HG03469 (cell line): ENCODE measurements around the gene ARHGAP30.
A peak's percentile ranks its signal among the peaks of the same experiment; 100 is the strongest.
"Not testable (repeated sequence)": the region's sequence is repeated elsewhere in the genome, so short reads cannot be mapped to it uniquely, and the experiment has no call there.

Experiments
- ATAC-seq: cut with Tn5 transposase; IDR thresholded peaks from one replicate; pipeline ENCODE4 v1.9.1; 2021; ENCODE audit warnings: mild to moderate bottlenecking, moderate library complexity, moderate number of reproducible peaks; ENCODE audit not compliant: unreplicated experiment

The ARHGAP30 gene

DNA sequence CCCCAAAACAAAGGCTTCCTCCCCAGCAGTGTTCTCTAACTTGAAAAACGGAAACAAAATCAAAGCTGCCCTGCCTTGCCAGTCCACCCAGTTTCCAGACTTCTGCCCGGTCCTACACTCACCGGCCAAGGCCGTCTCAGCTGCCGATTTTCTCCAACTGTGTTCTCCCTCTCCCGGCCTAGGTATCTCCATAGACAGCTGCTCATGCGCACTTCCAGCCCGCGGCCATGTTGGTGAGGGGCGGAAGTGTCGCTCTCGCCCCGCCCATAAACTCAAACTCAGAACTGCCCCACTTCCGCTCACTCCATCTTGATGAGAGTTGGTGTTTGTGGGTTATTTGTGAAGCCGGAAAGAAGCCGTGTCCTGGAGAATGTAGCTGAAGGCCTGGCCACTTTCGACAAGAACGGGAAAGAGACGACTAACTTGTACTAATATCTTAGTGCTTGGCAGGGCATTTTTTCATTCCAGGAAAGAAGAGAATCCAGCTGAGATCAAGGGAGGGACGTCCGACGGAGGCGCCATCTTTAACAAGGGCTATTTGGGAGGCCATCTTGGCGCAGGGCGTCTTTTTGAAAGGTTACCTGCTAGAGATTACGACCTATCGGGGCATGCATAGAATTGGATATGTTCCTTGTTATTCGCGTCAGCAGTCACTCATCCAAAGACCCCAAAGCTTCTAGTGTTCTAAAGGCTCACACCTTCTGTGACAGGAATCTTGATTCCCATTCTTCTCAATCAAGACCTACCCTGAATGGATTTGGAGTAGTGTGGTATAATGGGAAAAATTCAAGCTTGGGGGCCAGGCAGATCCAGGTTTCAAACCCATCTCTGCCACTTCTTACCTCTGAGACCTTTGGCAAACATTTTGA, 23.7 kb downstream of the ARHGAP30 start, which contains the start of gene USF1:
Gene USF1 (minus strand): TSS at position 242 of the 869 bp plus-strand sequence. CDS start 2,702 bp downstream, outside the sequence.
- peak; percentile 41 for ATAC-seq

DNA sequence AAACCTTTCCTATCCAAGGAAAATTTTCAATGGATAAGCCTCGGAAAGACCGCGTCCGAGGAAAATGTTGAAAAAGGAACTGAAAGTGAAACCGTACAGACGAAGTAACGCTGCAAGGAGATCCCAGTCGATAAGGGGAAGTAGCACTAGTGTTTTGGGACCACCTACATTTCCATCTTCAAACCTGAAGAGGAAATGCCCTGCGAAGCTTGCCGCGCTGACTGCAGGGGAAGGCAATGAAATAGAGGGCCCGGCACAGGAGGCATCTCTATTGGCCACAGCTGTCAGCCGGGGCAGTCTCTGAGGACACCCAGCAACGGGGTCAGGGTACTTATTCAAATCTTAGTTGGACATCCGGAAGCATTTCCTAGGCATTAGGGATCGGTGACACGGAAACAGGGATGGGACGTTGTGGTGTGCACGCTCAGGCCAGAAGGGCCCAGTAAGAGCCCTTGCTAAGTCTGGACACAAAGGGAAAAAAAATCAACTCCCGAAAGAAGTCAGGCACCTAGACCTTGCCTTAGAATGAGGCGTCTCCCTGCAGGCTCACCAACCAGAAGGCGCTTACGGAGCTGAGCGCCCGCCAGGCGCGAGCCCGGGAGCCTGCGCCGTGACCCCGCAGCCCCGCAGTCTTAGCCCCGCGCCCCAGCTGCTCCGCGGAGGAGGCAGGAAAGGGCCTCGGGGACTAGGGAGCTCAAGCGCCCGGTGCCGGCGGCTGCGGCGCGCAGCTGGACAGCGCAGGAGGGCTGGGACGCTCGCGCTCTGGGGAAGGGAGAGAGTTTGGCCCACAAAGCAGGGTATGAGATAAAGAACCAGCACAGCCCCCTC, 24.6 kb downstream of the ARHGAP30 start:
- peak; percentile 31 for ATAC-seq

DNA sequence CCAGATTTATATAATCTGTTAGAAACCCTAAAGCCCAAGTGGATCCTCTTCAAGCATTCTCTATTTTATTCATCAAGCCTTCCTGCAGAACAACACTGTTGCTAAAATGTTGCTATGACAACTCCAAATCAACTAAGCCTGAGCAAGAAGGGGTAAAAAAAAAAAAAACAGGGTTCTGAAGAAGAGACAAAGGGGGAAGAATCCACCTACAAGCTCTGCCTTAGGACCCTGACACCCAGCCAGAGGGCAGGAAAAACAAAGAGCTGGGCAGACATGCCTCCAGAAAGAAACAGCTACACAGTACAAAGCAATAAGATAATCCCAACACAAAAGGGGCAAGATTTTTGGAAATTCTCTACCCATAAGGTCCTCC, 25.2 kb downstream of the ARHGAP30 start:
- no peak for ATAC-seq

DNA sequence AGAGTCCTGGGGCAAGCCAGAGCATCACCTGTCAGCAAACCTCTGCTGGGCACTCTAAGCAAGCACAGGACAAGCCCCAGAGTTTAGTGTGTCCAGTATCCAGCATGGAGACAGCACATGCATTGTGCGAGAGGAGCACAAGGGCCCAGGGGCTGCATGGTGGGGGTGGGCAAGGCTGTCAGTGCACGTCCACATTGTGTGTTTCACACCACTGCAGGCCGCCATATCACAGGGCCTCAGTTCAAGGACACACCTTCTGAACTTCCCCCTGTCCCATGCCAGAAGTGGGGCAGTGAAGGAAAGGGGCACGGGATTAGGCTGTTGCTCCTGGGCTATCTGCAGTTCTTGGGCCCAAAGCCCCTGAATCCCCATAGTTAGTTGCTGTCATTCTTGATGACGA, 30.1 kb downstream of the ARHGAP30 start:
- no peak for ATAC-seq

DNA sequence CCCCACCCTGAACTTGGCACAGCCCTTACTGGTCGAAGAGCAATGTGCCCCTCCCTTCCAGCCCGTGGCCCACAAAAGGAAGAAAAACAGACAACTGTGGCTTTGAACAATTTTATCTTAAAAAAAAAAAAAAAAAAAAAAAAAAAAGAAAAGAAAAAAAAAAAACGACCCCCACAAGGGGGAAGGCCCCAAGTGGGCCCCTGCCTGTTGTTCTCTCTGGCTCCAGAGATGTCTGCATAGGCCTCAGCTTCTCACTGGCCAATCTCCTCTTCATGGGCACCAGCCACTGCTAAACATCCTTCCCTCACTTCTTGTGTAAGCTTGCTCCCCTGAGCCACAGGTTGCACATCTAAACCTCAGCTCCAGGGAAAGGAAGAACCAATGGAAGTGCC, 30.5 kb downstream of the ARHGAP30 start:
- ATAC-seq, result no peak

DNA sequence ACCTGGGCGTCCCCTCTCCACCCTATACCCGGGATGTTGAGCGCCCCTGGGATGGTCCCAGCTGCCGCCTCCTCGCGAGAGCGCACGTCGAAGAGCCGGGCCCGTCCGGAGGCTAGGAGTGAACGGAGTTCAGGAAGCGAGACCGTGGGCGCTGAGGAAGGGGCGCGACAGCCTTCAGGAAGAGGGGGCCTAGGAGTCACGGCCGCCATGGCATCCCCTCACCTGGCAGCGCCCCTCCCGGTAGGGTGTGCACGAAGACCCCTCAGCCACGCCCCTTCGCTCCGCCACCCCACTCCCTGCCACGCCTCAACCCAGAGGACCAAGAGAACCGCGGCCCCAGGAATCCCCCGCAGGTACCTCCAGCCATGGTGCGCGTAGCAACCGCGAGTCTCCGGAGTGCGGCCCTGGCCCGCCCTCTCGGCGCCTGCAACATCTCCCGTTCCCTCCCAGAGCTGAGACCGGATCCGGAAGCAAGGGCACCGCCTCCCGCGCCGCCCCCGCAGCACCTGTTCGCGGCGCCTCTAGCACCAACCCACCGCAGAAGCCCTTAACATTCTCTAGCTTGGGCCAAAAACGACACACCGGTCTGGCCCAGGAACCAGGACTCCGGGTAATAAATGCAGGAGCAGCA, 31.1 kb downstream of the ARHGAP30 start, which contains the start of gene TSTD1:
Gene TSTD1 (minus strand): TSS at position 442 of the 631 bp plus-strand sequence. CDS start 75 bp downstream, at position 367.
- ATAC-seq, result peak; percentile 63

DNA sequence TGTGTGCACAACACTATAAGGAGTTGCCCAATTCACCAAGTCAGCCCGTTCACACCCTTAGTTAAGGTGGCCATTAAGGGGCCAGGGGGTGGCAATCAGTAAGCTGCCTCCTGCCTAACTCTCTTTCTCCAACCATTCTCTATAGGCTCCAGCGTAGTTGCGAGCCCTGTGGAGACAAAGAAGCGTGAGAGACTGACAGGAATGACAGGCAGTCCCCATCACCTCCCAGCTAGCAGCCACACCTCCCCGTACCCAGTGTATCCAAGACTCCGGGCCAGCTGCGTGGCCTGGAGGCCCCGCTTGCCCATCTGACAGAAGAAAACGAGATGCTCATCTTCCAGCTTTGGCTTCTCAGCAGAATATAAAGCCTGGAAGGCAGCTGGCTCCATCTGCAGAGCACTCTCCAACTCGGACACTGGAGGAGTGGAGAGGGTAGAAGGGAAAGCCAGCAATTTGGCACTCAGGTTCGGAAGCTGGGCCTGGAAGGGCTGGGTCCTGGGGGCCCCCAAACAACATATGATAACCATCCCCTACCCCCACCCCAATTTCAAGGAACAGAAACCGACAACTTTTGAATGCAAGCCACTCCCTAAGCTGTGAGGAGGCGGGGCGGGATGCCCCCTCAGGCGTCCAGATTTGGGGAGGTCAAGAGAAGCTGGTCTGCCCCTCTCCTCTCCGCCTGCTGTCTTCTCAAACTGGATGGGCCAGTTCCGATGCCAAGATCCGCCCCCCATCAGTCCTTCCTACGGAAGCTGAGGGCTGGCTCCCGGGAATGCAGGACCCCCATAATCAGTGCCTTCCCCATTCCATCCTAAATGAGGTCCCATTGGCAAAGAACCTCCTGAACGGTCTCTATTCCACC, 31.8 kb downstream of the ARHGAP30 start:
- no peak for ATAC-seq

DNA sequence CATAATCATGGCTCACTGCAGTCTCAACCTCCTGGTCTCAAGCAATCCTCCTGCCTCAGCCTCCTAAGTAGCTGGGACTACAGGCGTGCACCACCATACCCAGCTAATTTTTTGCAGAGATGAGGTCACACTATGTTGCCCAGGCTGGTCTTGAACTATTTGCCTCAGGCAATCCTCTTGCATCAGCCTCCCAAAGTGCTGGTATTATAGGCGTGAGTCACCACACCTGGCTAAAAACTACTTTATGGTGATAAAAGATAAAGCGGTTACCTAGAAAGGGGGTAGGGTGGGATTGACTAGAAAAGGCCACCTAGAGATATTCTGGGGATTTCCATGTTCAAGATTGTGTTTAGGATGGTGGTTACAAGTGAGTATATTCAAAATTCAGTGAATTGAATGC, 35.9 kb downstream of the ARHGAP30 start:
- no peak for ATAC-seq

DNA sequence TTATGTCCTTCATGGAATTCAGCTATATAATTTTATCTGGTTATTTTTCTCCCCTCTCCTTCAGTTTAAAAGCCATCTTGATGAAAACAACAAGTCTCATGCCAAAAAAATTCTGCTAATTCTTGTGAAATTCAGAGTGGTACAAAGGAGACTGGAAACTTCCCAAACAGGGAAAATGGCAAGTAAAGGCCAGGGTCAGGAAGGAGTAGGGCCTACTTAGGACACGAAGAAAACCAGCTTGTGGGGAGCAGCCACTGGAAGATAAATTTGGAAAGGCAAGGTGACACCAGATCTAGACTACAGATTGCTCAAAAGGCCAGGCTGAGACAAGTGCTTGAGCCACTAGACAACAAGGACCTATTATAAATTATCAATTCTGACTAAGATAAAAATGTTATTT, 37.3 kb downstream of the ARHGAP30 start:
- no peak for ATAC-seq

DNA sequence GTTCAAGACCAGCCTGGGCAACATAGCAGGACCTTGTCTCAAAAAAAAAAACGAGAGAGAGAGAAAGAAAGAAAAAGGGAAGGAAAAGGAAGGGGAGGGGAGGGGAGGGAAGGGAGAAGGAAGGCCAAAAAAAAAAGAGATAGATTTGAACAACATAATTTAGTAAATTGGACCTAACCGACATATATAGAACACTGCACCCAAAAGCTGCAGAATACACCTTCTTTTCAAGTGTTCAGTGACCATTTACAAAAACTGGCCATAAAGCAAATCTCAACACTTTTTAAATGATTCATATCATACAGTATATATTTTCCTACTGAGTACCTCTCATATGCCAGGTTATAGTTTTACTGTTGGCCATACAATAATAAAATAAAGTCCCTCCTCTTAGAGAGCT, 37.8 kb downstream of the ARHGAP30 start:
- no peak for ATAC-seq

DNA sequence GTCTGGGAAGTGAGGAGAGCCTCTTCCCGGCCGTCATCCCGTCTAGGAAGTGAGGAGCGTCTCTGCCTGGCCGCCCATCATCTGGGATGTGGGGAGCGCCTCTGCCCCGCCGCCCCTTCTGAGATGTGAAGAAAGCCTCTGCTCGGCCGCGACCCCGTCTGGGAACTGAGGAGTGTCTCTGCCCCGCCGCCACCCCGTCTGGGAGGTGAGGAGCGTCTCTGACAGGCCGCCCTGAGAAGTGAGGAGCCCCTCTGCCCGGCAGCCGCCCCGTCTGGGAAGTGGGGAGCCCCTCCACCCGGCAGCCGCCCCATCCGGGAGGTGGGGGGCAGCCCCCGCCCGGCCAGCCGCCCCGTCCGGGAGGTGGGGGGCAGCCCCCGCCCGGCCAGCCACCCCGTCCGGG, 40.2 kb downstream of the ARHGAP30 start:
- ATAC-seq, result not testable (repeated sequence)

DNA sequence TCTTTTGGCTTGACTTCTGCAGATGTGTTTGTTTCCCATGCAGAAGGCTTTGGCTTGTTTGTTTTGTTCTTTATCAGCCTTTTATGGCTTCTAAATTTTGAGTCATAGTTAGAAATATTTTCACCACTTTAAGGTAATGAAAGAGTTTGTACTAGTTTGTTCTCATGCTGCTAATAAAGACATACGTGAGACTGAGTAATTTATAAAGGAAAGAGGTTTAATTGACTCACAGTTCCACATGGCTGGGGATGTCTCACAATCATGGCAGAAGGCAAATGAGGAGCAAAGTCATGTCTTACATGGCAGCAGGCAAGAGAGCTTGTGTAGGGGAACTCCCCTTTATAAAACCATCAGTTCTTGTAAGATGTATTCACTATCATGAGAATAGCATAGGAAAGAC, 42.7 kb downstream of the ARHGAP30 start:
- not testable (repeated sequence) for ATAC-seq

DNA sequence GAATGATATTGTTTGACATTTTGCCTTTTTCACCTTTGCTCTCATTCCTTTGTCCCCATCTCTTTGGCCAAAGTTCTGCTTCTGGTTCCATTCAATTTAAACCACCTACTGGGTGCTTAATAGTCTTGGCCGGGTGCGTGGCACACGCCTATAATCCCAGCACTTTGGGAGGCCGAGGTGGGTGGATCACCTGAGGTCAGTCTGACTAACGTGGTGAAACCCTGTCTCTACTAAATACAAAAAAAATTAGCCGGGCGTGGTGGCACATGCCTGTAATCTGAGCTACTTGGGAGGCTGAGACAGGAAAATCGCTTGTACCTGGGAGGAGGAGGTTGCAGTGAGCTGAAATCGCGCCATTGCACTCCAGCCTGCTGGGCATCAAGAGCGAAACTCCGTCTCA, 47.3 kb downstream of the ARHGAP30 start:
- not testable (repeated sequence) for ATAC-seq

DNA sequence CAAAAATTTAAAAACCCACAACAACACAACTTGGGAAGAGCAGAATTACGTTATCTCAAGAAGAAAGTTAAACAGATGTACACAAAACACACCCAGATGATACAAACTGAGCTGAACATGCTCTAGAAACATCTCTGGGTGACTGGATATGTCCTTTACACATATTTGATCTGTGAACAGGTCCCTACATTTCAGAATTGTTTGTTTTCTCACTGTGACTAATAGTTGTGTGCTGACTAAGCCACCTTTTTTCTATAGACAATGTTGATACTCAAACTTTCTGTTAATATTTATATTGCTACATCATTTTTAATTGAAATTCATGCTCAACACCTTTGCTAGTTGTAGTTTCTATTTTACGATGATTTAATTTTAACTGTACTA, 47.7 kb downstream of the ARHGAP30 start:
- ATAC-seq, result no peak

DNA sequence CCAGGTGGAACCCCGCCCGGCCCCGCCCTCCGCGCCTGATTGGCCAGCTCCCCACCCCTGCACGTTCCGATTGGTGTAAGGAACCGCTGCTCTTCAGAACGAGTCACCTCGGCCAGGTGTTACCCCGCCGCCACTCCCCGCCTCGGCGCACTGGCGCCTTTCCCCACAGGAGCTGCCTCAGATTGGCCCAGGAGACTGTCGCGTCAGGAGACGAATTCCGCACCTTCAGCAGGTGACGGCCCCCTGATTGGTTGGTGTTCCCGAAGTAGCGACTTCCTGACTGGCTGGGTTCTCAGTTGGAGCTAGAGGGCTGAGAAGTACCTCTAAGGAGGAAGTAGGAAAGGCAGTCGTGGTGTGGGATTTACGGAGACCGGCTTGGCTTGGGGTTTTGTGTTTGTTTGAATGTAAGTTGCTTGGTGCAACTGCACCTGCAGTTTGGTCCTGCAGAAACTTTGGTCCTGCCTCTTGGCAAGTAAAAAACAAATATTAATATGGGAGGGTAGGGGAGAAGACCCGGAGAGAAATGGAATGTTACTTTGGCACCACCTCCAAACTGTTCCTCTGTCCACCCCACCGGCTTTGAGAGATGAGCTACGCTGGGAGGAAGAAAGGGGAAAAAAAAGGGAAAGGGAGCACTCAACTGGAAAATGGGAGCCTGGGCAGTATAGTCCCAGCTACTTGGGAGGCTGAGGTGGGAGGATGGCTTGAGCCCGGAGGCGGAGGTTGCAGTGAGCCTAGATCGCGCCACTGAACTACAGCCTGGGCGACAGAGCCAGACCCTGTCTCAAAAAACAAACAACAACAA, 48.3 kb downstream of the ARHGAP30 start:
- ATAC-seq, result peak; percentile 69

DNA sequence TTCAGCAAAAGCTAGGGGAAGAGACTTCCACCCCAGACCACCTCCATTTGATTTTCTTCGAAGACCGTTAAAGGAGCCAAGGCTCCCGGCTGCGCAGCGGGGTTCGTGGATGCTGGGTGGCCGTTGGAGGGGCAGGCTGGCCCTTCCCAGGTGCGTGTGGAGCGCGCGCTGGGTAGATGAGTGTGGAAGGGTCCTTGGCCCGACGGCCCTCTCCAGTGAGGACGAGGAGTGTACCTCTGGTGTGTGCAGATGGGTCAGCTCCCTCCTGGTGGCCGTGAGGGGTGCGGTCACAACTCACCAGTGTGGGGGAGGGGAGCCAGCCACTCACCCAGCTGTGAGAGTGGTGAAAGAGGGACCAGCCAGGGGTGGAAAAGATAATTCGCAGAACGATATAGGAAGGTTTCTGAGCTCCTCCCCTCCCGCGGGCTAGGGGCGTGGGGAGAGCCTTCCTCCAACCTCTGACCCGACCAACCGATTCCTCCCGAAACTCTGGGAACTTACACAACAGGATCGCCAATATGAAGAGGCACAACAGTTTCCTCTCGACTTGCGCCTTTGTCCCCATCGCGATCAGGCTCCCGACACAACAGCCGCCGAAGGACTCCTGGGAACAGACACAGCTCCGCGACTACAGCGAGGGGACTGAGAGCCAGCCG, 49.1 kb downstream of the ARHGAP30 start, which contains the start of gene F11R:
Gene F11R (minus strand): TSS at position 644 of the 656 bp plus-strand sequence. CDS start 79 bp downstream, at position 565.
- peak; percentile 17 for ATAC-seq

DNA sequence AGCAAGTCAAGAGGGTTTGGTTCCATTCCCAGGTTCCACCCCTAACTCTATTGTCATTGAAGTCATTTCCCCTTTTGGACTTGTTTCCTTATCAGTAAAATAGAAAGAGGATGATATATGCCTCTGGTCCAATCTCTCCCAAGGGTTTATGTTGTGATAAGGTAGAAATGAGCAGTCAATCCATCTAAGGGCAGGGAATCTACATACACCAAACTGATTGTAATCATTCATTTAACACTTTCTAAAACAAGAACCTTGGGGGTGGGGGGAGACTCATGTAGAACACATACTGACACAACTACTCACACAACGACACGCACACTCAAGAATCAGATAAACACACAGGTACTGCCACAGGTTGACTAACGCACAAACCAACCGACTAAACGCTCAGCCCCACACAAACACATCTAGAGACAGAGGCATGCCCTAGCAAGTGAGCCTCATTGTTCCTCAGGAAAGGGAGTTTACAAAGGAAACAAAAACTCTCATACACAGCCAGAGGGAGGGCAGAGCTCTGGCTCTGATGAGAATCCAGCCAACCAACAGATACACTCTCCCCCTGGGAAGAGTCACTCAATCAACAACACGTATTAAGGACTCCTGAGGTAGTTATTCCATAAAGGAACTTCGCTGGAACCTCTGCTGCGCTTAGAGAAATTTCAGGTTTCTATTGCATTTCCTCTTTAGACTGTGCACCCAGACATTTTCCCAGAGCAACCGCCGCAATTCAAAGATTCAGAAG, 49.8 kb downstream of the ARHGAP30 start:
- no peak for ATAC-seq

DNA sequence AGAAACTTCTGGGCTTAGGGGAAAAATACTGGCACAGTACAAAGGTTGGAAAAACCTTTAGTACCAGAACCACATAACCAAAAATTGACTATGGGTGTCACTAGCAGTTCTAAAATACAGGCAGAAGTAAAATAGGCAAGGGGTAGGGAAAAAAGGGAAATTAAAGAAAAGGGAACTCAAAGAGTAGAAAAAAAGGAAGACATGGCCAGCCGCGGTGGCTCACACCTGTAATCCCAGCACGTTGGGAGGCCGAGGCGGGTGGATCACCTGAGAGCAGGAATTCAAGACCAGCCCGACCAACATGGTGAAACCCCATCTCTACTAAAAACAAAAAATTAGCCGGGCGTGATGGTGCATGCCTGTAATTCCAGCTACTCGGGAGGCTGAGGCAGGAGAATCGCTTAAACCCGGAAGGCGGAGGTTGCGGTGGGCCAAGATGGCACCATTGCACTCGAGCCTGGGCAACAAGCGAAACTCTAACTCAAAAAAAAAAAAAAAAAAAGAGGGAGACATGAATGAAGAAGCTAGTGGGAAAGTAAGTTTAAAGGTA, 50.5 kb downstream of the ARHGAP30 start:
- ATAC-seq, result not testable (repeated sequence)
